ENCODE results near the gene SORCS3.

- no peak for TF ChIP-seq CTCF (conservative IDR thresholded peaks at IDR 0.05)
- no peak for TF ChIP-seq EZH2 (IDR thresholded peaks at IDR 0.05; ENCODE audit: low read depth)
Measured at GRCh38 chr10:105292236-105292635, 651.1 kb downstream of the SORCS3 start.
